Measurements from ENCODE around the gene CIROP. TPM values are rescaled to one million over a fixed set of nuclear protein-coding genes. Genes with fewer than 3 reads are reported as not detected.

Gene CIROP
- total RNA-seq, result not detected
- not detected for polyA plus RNA-seq (ENCODE audit: insufficient read depth, low read depth, low replicate concordance)
- long read RNA-seq, donor 1, partial matches to known transcripts, result 5 of 5 reads
- long read RNA-seq, donor 1, other reads (novel, unspliced or antisense), result 0 of 5 reads
- long read RNA-seq, donor 2, result 0 reads

DNA sequence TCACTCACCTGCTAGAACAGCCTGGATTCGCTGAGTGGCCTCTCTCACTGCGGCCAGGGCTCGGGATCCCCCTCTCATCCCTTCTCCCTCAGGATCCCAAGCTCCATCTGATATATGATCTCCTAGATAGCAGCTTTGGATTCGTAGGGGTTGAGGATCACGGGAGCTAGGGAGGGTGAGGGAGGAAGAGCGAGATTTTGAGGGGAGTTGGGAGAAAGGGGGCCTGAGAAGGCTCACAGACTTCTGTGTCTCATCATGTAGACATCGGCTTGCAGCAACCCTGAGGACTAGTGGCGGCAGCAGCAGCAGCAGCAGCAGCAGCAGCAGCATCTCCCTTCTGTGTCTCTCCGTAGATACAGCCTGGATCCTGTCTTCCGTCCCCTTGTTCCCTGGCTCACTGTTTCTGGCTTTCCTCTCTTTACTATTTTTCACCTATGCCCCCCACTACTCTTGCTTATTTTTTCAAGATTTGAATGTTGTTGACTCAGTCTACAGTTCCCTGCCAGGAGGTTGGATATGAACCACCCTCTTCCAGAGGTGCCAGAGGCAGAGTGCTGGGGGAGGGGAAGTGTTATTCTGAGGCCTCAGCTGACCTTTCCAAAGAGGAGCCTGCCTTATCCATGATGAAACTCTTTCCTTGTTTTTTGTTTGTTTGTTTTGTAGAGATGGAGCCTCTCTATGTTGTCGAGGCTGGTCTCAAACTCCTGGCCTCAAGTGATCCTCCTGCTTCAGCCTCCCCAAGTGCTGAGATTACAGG is at the start of gene CIROP:
TSS of gene CIROP (minus strand) at position 399 of the 757 bp plus-strand sequence. CDS start at position 330, 69 bp downstream.
- TF ChIP-seq POLR2A (IDR thresholded peaks at IDR 0.05) (no peak), CTCF (IDR thresholded peaks at IDR 0.05) (no peak)
- Histone ChIP-seq H3K27me3 (no peaks in the 10 kb centered on the region), H3K9me3 (no peaks in the 10 kb centered on the region), H3K4me3 (no peak within 1 kb of the TSS), H3K4me1 (no peaks in the 10 kb centered on the region), H3K36me3 (ENCODE audit: low read depth, missing control alignments) (no peaks in the 10 kb centered on the region), H3K27ac (no peak within 1 kb of the TSS)
- intact Hi-C loops (cut with DNase I; ENCODE audit: low total_unique reads), result no loop called here
- 73 to 75% methylated on average over 11 of the region's 11 CpGs for WGBS, 2 donors
- no peak for DNase-seq

GRCh38 chr14:23153851-23154796 is 49.3 kb upstream of the CIROP start:
- TF ChIP-seq POLR2A (IDR thresholded peaks at IDR 0.05) (no peak), CTCF (IDR thresholded peaks at IDR 0.05) (no peak)
- H3K27ac ChIP-seq, result peak overlapping the region; percentile 82 to 88
- H3K4me3 ChIP-seq, result peak overlapping the region; percentile 6 to 51
- H3K9me3 ChIP-seq, result no peaks in the 10 kb centered on the region
- WGBS, 2 donors, result 7 to 11% methylated on average over 19 to 28 of the region's 28 CpGs
- intact Hi-C loops (cut with DNase I; ENCODE audit: low total_unique reads), result no loop called here
- no peaks in the 10 kb centered on the region for H3K36me3 ChIP-seq (ENCODE audit: low read depth, missing control alignments)
- DNase-seq, result peak; percentile 98
- peaks cover 46% of the 10 kb centered on the region for H3K4me1 ChIP-seq
- no peaks in the 10 kb centered on the region for H3K27me3 ChIP-seq

GRCh38 chr14:23151342-23151741 is 46.6 kb upstream of the CIROP start:
- H3K36me3 ChIP-seq (ENCODE audit: low read depth, missing control alignments), result no peaks in the 10 kb centered on the region
- peak overlapping the region; percentile 27 to 82 for H3K27ac ChIP-seq
- H3K9me3 ChIP-seq, result no peaks in the 10 kb centered on the region
- intact Hi-C loops (cut with DNase I; ENCODE audit: low total_unique reads), result no loop called here
- WGBS, 2 donors, result 70 to 89% methylated on average over 2 of the region's 2 CpGs
- no peak for TF ChIP-seq POLR2A (IDR thresholded peaks at IDR 0.05)
- TF ChIP-seq CTCF (IDR thresholded peaks at IDR 0.05), result no peak
- no peaks in the 10 kb centered on the region for H3K27me3 ChIP-seq
- no peak for DNase-seq
- peaks cover 60% of the 10 kb centered on the region for H3K4me1 ChIP-seq
- no peak overlapping the region for H3K4me3 ChIP-seq

GRCh38 chr14:23149745-23150144 is 45.0 kb upstream of the CIROP start:
- Histone ChIP-seq H3K36me3 (ENCODE audit: low read depth, missing control alignments) (no peaks in the 10 kb centered on the region), H3K4me1 (peaks cover 56% of the 10 kb centered on the region), H3K4me3 (no peak overlapping the region), H3K9me3 (no peaks in the 10 kb centered on the region), H3K27me3 (no peaks in the 10 kb centered on the region), H3K27ac (no peak overlapping the region)
- intact Hi-C loops (cut with DNase I; ENCODE audit: low total_unique reads), result no loop called here
- TF ChIP-seq POLR2A (IDR thresholded peaks at IDR 0.05) (no peak), CTCF (IDR thresholded peaks at IDR 0.05) (no peak)
- DNase-seq, result no peak

All from testis (tissue), 5 donors.